ENCODE measurements around the gene STAT1. TPM values are rescaled to one million over a fixed set of nuclear protein-coding genes. Genes with fewer than 3 reads are reported as not detected.

The STAT1 gene
- total RNA-seq, 4 donors from 2014 or later: 46.5 to 108 (median 67.2) TPM

GRCh38 chr2:190977505-190977904 lies 36.5 kb downstream of the STAT1 start:
- no peak overlapping the region for H3K27ac ChIP-seq
- no peaks in the 10 kb centered on the region for H3K27me3 ChIP-seq
- no peak overlapping the region for H3K4me3 ChIP-seq
- no peaks in the 10 kb centered on the region for H3K9me3 ChIP-seq
- no peak for DNase-seq
- H3K36me3 ChIP-seq: peaks cover 0 to 98% (median 11%) of the 10 kb centered on the region in 3 donors
- no peaks in the 10 kb centered on the region for H3K4me1 ChIP-seq
- TF ChIP-seq CTCF (IDR thresholded peaks at IDR 0.05): no peak
- no peak for TF ChIP-seq POLR2A (IDR thresholded peaks at IDR 0.05)

- TF ChIP-seq POLR2A (IDR thresholded peaks at IDR 0.05) (no peak), CTCF (IDR thresholded peaks at IDR 0.05) (no peak)
- H3K4me3 ChIP-seq: no peak overlapping the region
Observed at GRCh38 chr2:190976521-190976920, 37.5 kb downstream of the STAT1 start.

GRCh38 chr2:190974629-190975361 lies 39.2 kb downstream of the STAT1 start:
- TF ChIP-seq CTCF (IDR thresholded peaks at IDR 0.05): no peak
- TF ChIP-seq POLR2A (IDR thresholded peaks at IDR 0.05): no peak
- no peaks in the 10 kb centered on the region for H3K4me1 ChIP-seq
- H3K9me3 ChIP-seq: no peaks in the 10 kb centered on the region
- DNase-seq: no peak
- peaks cover 0 to 98% (median 11%) of the 10 kb centered on the region in 3 donors for H3K36me3 ChIP-seq
- H3K27ac ChIP-seq: no peak overlapping the region
- no peaks in the 10 kb centered on the region for H3K27me3 ChIP-seq
- H3K4me3 ChIP-seq: no peak overlapping the region

More at GRCh38 chr2:190976521-190976920, 37.5 kb downstream of the STAT1 start:
- H3K36me3 ChIP-seq: peaks cover 0 to 98% (median 11%) of the 10 kb centered on the region in 3 donors
- H3K9me3 ChIP-seq: no peaks in the 10 kb centered on the region
- H3K27me3 ChIP-seq: no peaks in the 10 kb centered on the region
- DNase-seq: no peak
- no peak overlapping the region for H3K27ac ChIP-seq
- no peaks in the 10 kb centered on the region for H3K4me1 ChIP-seq

- TF ChIP-seq POLR2A (IDR thresholded peaks at IDR 0.05): no peak
- TF ChIP-seq CTCF (IDR thresholded peaks at IDR 0.05): no peak
- H3K36me3 ChIP-seq: peaks cover 0 to 98% (median 9%) of the 10 kb centered on the region in 3 donors
- DNase-seq: no peak
- no peaks in the 10 kb centered on the region for H3K4me1 ChIP-seq
- no peaks in the 10 kb centered on the region for H3K9me3 ChIP-seq
- no peaks in the 10 kb centered on the region for H3K27me3 ChIP-seq
- H3K27ac ChIP-seq: no peak overlapping the region
- no peak overlapping the region for H3K4me3 ChIP-seq
Observed at GRCh38 chr2:190973726-190974628, 40.0 kb downstream of the STAT1 start.

GRCh38 chr2:190973262-190973661 lies 40.7 kb downstream of the STAT1 start:
- Histone ChIP-seq H3K9me3 (no peaks in the 10 kb centered on the region), H3K4me1 (no peaks in the 10 kb centered on the region), H3K27ac (no peak overlapping the region), H3K4me3 (no peak overlapping the region), H3K27me3 (no peaks in the 10 kb centered on the region), H3K36me3 (peaks cover 0 to 99% (median 8%) of the 10 kb centered on the region in 3 donors)
- TF ChIP-seq CTCF (IDR thresholded peaks at IDR 0.05) (no peak), POLR2A (IDR thresholded peaks at IDR 0.05) (no peak)
- DNase-seq: no peak
